A673 (cell line): ENCODE measurements around the gene KRTAP4-7.

ENCODE experiments used
- EZH2 ChIP-seq: fragments of 200-600 bp; sonication (generic); IDR thresholded peaks from 2 replicates; pipeline ENCODE4 v1.6.1; 2017; ENCODE audit warnings: borderline replicate concordance, low read depth, mild to moderate bottlenecking, mixed read lengths, antibody characterized with exemption, low read length; ENCODE audit not compliant: poor library complexity, severe bottlenecking
- TF ChIP-seq, protein P1 (sequence below): fragments of 300-800, 200-600 bp; sonication (generic); conservative IDR thresholded peaks from 2 replicates; pipeline ENCODE4 v1.5.1; 2017; ENCODE audit warnings: low read depth, mild to moderate bottlenecking, antibody characterized with exemption, low read length, moderate library complexity, mixed read lengths

DNA sequence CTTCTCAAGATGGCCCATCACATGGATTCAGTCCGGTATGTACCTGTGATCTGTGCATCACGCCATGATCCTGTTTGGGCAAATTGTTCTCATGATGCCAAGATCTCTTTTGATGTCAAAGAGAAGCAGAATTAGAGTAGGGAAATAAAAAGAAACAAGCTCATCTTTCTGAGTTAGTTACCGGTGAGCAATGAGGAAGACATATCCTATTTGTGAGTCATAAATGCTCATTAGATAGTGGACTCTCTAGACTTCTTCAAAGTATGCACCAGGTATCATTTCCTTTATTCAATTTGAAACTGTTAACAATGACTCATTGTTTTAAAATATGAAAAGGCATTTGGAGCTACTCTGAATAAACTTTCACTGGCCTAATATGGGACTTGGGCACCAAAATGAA is 48.0 kb downstream of the KRTAP4-7 start:
- TF ChIP-seq, protein P1, sequence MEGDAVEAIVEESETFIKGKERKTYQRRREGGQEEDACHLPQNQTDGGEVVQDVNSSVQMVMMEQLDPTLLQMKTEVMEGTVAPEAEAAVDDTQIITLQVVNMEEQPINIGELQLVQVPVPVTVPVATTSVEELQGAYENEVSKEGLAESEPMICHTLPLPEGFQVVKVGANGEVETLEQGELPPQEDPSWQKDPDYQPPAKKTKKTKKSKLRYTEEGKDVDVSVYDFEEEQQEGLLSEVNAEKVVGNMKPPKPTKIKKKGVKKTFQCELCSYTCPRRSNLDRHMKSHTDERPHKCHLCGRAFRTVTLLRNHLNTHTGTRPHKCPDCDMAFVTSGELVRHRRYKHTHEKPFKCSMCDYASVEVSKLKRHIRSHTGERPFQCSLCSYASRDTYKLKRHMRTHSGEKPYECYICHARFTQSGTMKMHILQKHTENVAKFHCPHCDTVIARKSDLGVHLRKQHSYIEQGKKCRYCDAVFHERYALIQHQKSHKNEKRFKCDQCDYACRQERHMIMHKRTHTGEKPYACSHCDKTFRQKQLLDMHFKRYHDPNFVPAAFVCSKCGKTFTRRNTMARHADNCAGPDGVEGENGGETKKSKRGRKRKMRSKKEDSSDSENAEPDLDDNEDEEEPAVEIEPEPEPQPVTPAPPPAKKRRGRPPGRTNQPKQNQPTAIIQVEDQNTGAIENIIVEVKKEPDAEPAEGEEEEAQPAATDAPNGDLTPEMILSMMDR: no peak
- no peak for TF ChIP-seq EZH2
